ENCODE data around the gene MYLIP. TPM values are rescaled to one million over a fixed set of nuclear protein-coding genes. Genes with fewer than 3 reads are reported as not detected.

MYLIP gene
- total and polyA plus RNA-seq, 2 of the 13 experiments (the other 11 are each of a cell fraction or from before 2014, with no cell fraction given): 3.4 to 10.8 TPM

GRCh38 chr6:16128759-16129622 lies at the start of gene MYLIP (continued):
- TF ChIP-seq, protein P1, sequence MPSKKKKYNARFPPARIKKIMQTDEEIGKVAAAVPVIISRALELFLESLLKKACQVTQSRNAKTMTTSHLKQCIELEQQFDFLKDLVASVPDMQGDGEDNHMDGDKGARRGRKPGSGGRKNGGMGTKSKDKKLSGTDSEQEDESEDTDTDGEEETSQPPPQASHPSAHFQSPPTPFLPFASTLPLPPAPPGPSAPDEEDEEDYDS (CRISPR knock-in tag; IDR thresholded peaks at IDR 0.05): peak; percentile 99
- TF ChIP-seq KDM6A (CRISPR knock-in tag; IDR thresholded peaks at IDR 0.05; ENCODE audit: low read depth): no peak
- TF ChIP-seq BCL6 (CRISPR knock-in tag; IDR thresholded peaks at IDR 0.05): no peak
- TF ChIP-seq JARID2 (CRISPR knock-in tag; IDR thresholded peaks at IDR 0.05; ENCODE audit: insufficient replicate concordance): peak; percentile 83
- TF ChIP-seq ZBTB7B (CRISPR knock-in tag; IDR thresholded peaks at IDR 0.05): peak; percentile 46
- peak; percentile 89; the same call in 1 of the 2 replicates for TF ChIP-seq ZNF235 (CRISPR knock-in tag; IDR thresholded peaks at IDR 0.05; ENCODE audit: borderline replicate concordance)
- TF ChIP-seq, protein P2, sequence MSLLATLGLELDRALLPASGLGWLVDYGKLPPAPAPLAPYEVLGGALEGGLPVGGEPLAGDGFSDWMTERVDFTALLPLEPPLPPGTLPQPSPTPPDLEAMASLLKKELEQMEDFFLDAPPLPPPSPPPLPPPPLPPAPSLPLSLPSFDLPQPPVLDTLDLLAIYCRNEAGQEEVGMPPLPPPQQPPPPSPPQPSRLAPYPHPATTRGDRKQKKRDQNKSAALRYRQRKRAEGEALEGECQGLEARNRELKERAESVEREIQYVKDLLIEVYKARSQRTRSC (CRISPR knock-in tag; IDR thresholded peaks at IDR 0.05; ENCODE audit: low read depth): no peak
- TF ChIP-seq ZNF407 (CRISPR knock-in tag; IDR thresholded peaks at IDR 0.05; ENCODE audit: not compliant biosample characterization): peak; percentile 54
- TF ChIP-seq SRSF4 (IDR thresholded peaks at IDR 0.05; ENCODE audit: low read depth, low read length, poor library complexity, severe bottlenecking): no peak
- no peak for TF ChIP-seq AKNA (CRISPR knock-in tag; IDR thresholded peaks at IDR 0.05; ENCODE audit: borderline replicate concordance)
- peak; percentile 42; the same call in 1 of the 2 replicates for TF ChIP-seq SIN3A (IDR thresholded peaks at IDR 0.05; ENCODE audit: borderline replicate concordance, low read depth, low read length)
